ENCODE measurements around the gene RAPGEF2.
"Not testable (repeated sequence)": the region's sequence is repeated elsewhere in the genome, so short reads cannot be mapped to it uniquely, and the experiment has no call there.

Gene RAPGEF2

DNA sequence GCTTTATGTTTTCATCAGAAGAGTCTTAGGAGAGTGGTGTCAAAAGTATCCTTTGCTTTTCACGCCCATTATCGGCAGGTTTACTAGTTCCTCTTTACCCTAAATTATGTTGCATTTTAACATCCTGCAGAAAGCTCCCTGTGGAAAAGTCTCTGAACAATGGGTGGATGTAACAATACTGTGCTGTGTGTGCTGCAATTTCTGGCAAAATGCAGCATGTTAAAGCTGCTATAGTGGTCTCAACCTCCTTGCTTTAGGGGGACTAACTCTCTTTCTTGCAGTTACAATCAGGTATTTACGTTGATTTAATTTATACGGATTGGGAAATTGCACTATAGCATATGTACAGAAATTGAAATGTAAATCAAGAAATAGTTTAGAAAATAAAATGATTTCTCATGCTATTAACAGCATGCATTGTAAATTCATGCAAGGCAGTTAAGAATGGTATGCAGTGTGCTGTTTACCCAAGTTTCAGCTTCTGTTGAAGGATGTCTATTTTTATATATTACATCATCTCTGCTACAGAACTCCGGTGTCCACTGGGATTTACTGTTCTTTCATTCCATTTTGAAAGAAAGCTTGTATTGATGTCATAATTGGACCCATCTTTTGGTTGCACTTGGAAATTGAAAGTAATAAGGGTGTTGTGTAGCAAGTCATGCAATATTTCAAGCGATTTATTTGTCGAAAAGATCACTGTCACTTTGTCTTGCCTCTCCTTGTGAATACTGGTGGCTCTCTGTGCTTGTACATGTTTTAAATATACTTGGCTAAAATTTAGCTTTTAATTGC lies 145.7 kb downstream of the RAPGEF2 start:
- intact Hi-C loops (cut with DNase I): no loop called here
- DNase-seq: peak in 1 of 42 donors; percentile 48

DNA sequence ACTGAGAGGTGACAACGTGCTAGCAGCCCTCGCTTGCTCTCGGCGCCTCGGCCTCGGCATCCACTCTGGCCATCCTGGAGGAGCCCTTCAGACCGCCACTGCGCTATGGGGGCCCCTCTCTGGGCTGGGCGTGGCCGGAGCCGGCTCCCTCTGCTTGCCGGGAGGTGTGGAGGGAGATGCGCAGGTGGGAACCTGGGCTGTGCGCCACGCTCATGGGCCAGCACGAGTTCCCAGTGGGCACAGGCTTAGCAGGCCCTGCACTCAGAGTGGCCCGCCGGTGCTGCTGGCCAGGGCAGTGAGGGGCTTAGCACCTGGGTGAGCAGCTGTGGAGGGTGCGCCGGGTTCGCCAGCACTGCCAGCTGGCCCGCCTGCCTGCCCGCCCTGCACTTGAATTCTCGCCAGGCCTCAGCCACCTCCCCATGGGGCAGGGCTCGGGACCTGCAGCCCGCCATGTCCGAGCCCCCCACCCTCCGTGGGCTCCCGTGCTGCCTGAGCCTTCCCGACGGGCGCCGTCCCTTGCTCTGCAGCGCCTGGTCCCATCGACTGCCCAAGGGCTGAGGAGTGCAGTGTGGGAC lies 148.0 kb downstream of the RAPGEF2 start:
- intact Hi-C loops (cut with DNase I): no loop called here
- no peak for DNase-seq

DNA sequence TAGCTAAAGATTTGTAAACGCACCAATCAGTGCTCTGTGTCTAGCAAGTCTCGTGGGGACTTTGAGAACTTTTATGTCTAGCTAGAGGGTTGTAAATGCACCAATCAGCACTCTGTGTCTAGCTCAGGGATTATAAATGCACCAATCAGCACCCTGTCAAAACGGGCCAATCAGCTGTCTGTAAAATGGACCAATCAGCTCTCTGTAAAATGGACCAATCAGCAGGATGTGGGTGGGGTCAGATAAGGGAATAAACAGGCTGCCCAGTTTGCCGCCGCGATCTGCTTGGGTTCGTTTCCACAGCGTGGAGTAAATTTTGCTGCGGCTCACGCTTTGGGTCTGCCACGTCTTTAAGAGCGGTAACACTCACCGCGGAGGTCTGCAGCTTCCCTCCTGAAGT lies 148.7 kb downstream of the RAPGEF2 start:
- DNase-seq; intact Hi-C loops (cut with DNase I): not testable (repeated sequence)

DNA sequence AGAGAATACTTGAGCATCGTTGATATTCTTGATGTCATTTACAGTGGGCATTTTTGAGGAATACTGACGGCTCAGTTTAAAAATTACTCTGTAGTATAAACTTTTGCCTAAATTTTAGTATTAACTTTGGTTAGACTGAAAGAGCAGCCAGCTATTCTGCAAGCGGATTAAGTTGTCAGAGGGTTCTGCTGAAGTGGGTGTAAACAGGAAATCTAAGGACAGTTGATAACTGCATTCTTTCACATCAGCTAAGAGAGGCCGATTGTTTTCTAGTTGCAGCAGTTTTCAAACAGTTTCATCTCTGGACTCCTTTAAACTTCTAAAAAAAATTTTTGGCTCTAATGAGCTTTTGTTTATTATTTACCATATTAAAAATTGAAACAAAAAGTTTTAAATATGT lies 149.6 kb downstream of the RAPGEF2 start:
- no peak for DNase-seq

DNA sequence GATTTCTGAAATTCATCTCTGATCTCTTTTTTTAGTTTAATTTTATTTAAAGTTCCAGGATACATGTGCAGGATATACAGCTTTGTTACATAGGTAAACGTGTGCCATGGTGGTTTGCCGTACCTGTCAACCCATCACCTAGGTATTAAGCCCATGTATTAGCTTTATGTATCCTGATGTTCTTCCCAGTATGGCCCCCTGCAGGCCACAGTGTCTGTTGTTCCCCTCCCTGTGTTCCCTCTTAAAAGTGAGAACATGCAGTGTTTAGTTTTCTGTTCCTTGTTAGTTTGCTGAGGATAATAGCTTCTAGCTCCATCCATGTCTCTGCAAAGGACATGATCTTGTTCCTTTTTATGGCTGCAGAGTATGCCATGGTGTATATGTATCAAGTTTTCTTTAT lies 153.2 kb downstream of the RAPGEF2 start:
- DNase-seq: no peak
- intact Hi-C loops (cut with DNase I): no loop called here

More for the DNA sequence above, 149.6 kb downstream of the RAPGEF2 start:
- intact Hi-C loops (cut with DNase I): no loop called here

DNA sequence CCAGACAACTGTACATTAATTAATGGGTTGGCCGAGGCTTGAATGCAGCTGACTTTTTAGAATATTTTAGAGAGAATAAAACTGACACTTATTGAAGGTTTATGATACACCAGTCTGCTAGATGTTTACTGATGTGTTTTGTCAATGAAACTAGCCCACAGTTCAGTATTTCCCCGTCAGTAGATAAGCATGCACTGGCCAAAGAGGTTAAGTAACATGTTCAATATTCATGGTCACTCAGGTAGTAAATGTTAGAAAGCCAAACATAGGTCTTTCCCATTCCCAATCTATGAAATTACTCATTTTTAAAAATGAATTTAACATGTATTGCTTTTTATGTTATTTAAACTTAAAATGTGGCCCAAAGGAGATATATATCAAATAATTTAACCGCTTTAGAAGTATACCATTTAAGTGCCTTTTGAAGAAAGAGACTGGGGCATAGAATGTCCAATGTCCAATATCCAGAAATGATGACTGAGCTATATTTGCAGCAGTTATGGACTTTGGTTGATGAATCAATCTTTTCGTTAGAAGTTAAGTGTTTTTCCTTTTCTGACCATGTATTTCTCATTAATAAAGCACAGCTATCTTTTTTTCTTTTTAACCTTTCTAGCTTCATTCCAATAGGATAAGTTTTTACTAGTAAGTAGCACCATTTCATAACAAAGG lies 156.1 kb downstream of the RAPGEF2 start:
- DNase-seq: no peak
- intact Hi-C loops (cut with DNase I): no loop called here

DNA sequence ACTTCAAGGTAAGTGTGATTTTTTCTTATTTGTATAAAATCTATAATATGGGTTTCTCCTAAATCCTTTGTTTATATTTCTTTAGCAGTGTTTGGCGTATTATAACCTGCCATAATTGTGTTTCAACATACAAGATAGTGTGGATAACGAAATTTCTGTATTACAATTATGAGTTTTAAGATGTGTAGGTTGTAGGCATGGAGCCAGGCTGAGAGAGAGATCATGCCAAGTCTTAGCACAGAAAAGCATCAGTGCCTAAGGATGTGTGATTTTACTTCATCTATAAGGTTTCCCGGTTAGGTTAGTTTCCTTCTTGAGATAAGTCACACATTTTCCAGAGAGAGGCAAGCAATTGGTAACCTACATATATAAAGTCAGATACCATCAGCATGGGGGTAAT lies 161.2 kb downstream of the RAPGEF2 start:
- DNase-seq: no peak
- intact Hi-C loops (cut with DNase I): no loop called here

- intact Hi-C loops (cut with DNase I): no loop called here
Observed at GRCh38 chr4:159266981-159267868, 164.3 kb downstream of the RAPGEF2 start.

DNA sequence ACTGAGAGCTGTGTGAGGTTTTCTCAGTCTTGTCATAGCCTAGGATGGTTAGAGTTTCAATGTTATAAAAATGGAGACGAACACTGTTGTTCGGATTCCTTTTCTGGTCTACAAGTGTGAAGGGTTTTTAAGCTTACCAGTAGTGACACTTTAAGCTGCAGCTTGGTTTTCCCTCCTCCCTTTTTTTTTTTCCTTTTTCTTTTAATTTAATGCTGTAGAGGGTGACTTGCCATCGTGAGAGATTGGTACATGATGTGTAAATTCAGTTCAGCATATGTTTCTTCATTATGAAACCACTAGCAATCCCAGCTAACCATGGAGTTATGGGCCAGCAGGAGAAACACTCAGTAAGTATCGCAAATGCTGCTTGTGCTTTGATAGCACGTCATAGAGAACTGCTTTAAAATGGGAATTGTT lies 165.0 kb downstream of the RAPGEF2 start:
- intact Hi-C loops (cut with DNase I): no loop called here
- DNase-seq: peak in 9 of 42 donors; percentile 12 to 58 (median 43)

More at GRCh38 chr4:159266981-159267868, 164.3 kb downstream of the RAPGEF2 start:
- DNase-seq: peak in 18 of 42 donors; percentile 9 to 69 (median 37)

- DNase-seq: peak in 1 of 42 donors; percentile 43
- intact Hi-C loops (cut with DNase I): no loop called here
Observed at GRCh38 chr4:159268607-159269006, 165.7 kb downstream of the RAPGEF2 start.

GRCh38 chr4:159269116-159269515 lies 166.2 kb downstream of the RAPGEF2 start:
- DNase-seq: peak; percentile 48 to 88 (median 69)
- intact Hi-C loops (cut with DNase I): no loop called here

DNA sequence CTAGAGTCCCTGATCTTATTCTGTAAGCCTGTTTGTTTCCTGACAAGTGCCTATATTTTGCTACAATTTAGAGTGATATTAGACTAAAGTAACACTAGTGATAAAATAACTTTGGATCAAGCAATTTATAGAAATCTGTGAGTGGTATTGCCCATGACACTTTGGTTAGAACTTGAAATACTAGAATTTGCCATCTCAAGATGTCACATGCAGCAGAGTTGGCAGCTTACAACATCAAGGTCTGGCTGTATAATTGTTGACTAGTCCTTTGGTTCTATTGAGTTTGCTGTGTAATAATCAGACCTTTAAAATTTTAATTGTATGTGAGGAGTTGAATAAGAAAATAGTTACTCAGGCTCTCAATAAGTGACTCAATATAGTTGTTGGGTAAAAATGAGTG lies 167.1 kb downstream of the RAPGEF2 start:
- no peak for DNase-seq
- intact Hi-C loops (cut with DNase I): no loop called here

GRCh38 chr4:159271856-159272255 lies 169.0 kb downstream of the RAPGEF2 start:
- intact Hi-C loops (cut with DNase I): no loop called here
- no peak for DNase-seq

- intact Hi-C loops (cut with DNase I): no loop called here
Observed at GRCh38 chr4:159272273-159273140, 169.6 kb downstream of the RAPGEF2 start.

GRCh38 chr4:159273141-159273438 lies 170.2 kb downstream of the RAPGEF2 start:
- no peak for DNase-seq
- intact Hi-C loops (cut with DNase I): no loop called here

More at GRCh38 chr4:159272273-159273140, 169.6 kb downstream of the RAPGEF2 start:
- DNase-seq: no peak

DNA sequence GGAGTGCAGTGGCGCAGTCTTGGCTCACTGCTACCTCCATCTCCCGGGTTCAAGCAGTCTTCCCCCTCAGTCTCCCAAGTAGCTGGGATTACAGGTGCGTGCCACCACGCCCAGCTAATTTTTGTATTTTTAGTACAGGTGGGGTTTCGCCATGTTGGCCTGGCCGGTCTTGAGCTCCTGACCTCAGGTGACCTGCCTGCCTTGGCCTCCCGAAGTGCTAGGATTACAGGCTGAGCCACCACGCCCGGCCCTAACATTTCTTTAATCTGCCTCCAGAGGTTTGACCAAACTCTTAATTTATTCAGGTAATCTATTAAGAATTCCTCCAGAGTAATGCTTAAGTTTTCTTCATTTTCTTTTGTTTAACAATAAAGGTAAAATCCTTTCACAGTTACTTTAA lies 171.0 kb downstream of the RAPGEF2 start:
- intact Hi-C loops (cut with DNase I): no loop called here
- DNase-seq: no peak

DNA sequence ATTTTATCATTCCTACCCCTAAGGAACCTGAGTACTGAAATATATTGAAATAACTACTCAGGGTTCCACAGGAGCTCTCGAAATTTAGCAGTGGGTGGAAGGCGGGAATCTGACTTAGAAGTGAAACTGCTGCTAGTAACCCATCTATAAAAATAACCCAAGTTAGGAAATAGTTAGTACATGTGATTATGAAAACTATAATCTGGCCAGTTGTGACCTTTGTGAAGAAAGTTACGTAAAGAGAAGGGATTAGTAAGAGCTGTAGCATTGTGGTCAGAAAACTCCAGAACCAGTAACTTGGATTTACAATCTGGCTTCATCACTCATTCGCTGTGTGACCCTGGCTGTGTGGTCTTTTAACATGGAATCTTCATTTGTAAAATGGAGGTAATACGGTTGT lies 175.5 kb downstream of the RAPGEF2 start:
- intact Hi-C loops (cut with DNase I): no loop called here
- DNase-seq: no peak

DNA sequence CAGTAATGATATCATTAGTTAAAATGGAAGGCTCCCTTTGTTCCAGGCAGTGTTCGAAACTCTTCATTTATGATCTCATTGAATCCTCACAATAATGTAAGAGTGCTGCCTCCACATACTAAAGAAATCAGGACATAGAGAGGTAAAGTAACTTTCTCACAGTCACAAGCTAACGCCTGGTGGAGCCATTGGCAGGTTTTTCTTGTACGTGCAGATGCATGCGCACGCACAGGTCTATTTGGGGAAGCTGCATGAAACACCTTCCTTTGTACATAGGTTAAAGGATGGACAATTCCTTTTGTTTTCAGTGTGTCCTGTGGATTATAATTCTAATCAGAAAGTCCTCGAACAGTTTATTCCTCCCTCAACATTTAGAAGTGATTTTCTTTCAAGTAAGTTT lies 176.2 kb downstream of the RAPGEF2 start:
- intact Hi-C loops (cut with DNase I): no loop called here
- peak in 5 of 42 donors; percentile 19 to 58 (median 31) for DNase-seq

Measured in head of caudate nucleus (tissue), 42 donors.